ENCODE results near the gene CD47. TPM values are rescaled to one million over a fixed set of nuclear protein-coding genes. Genes with fewer than 3 reads are reported as not detected.

Gene CD47
- total RNA-seq, 1 experiment from 2014 or later: 42.5 TPM

DNA sequence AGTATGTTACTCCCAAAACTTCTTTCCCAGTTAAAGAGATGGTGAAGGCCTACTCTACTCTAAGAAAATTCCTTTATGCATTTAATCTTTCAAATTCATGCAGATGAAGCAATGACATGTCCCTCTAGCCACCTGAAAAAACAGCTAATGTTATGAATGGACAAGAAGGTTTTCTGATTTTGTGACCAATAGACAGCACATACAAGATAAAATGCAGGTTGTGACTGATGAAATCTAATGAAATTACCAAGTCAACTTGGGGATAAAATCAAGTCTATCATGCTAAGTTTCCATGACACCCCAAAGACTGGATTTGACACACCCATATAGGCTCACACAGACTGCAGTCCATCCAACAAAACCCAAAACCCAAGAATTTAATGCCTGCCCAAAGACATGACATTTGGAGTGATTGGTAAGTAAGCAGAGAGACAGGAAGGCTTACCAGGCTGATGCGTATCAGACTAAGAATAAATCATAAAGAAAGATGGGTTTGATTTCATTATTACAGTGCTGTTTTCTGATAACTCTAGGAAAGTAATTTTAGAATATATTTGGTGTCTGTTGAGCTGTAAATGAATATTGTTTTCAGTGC lies 26.4 kb downstream of the CD47 start:
- Histone ChIP-seq H3K4me3 (replicated peaks in 1 of 2; ENCODE audit: low read depth in 1 of 2, low read length in 2 of 2) (no peak overlapping the region), H3K27ac (ENCODE audit: low read depth, low read length) (no peak overlapping the region), H2AFZ (ENCODE audit: low read depth, low read length, poor library complexity, severe bottlenecking) (no peak overlapping the region), H3K36me3 (ENCODE audit: control insufficient read depth in 1 of 2, insufficient read depth in 2 of 2, low read length in 2 of 2) (no peaks in the 10 kb centered on the region), H3K4me2 (ENCODE audit: low read length) (no peak overlapping the region), H3K9ac (ENCODE audit: low read length) (no peak overlapping the region), H4K20me1 (ENCODE audit: insufficient read depth) (no peaks in the 10 kb centered on the region), H3K9me2 (ENCODE audit: insufficient read depth) (no peaks in the 10 kb centered on the region), H3K9me3 (ENCODE audit: control insufficient read depth in 1 of 2, insufficient read depth in 1 of 2, low read depth in 1 of 2, low read length in 2 of 2) (no peaks in the 10 kb centered on the region), H3K4me1 (ENCODE audit: control insufficient read depth in 1 of 2, insufficient read depth in 2 of 2, low read length in 2 of 2) (no peaks in the 10 kb centered on the region), H3K27me3 (ENCODE audit: insufficient read depth, low read length) (no peaks in the 10 kb centered on the region), H3K79me2 (ENCODE audit: insufficient read depth, low read length) (no peaks in the 10 kb centered on the region)
- intact Hi-C loops (cut with micrococcal nuclease): no loop called here
- ChIA-PET POLR2A (no interaction called here), RAD21 (ENCODE audit: low non-redundant PET in 1 of 2, low total read pairs in 2 of 2, uncharacterized antibody in 2 of 2, unreplicated experiment in 2 of 2) (no interaction called here), CTCF (no interaction called here)
- TF ChIP-seq ZFX (IDR thresholded peaks at IDR 0.05) (no peak), ZBTB33 (IDR thresholded peaks at IDR 0.05; ENCODE audit: extremely low read depth, insufficient replicate concordance, low read length) (no peak), RAD21 (IDR thresholded peaks at IDR 0.05; ENCODE audit: low read depth) (no peak), YY1 (IDR thresholded peaks at IDR 0.05; ENCODE audit: extremely low read depth, insufficient replicate concordance, low read depth, low read length) (no peak), SP1 (IDR thresholded peaks at IDR 0.05; ENCODE audit: low read depth) (no peak), EGR1 (IDR thresholded peaks at IDR 0.05; ENCODE audit: low read depth) (no peak), EZH2 (IDR thresholded peaks at IDR 0.05) (no peak), ZNF274 (IDR thresholded peaks at IDR 0.05; ENCODE audit: low read depth, low read length) (no peak), REST (IDR thresholded peaks at IDR 0.05; ENCODE audit: low read depth) (no peak), CBX3 (IDR thresholded peaks at IDR 0.05; ENCODE audit: low read depth) (no peak), FOSL1 (IDR thresholded peaks at IDR 0.05; ENCODE audit: low read depth) (no peak), JUND (IDR thresholded peaks at IDR 0.05) (no peak)
- TF ChIP-seq, protein P1, sequence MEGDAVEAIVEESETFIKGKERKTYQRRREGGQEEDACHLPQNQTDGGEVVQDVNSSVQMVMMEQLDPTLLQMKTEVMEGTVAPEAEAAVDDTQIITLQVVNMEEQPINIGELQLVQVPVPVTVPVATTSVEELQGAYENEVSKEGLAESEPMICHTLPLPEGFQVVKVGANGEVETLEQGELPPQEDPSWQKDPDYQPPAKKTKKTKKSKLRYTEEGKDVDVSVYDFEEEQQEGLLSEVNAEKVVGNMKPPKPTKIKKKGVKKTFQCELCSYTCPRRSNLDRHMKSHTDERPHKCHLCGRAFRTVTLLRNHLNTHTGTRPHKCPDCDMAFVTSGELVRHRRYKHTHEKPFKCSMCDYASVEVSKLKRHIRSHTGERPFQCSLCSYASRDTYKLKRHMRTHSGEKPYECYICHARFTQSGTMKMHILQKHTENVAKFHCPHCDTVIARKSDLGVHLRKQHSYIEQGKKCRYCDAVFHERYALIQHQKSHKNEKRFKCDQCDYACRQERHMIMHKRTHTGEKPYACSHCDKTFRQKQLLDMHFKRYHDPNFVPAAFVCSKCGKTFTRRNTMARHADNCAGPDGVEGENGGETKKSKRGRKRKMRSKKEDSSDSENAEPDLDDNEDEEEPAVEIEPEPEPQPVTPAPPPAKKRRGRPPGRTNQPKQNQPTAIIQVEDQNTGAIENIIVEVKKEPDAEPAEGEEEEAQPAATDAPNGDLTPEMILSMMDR (IDR thresholded peaks at IDR 0.05 in 2 of 3, conservative IDR thresholded peaks at IDR 0.05 in 1 of 3; ENCODE audit: borderline replicate concordance in 1 of 3, insufficient read depth in 1 of 3, low read depth in 2 of 3, low read length in 2 of 3): no peak
- DNase-seq (ENCODE audit: low read depth, low spot score) (no peak), ATAC-seq (no peak)
- no TSS peak for BruUV-seq (replicated peaks)
